Effector memory CD4-positive, alpha-beta T cell (primary cell): ENCODE results near the gene SCN9A.

Source experiments
- DNase-seq, 3 donors: peaks; one replicate each; pipeline ENCODE4 v3.0.0-alpha.2; 2020
- H3K27ac ChIP-seq: 2 replicates; pipeline ENCODE4 v1.7.0; 2013; ENCODE audit warnings: mild to moderate bottlenecking, low read length, moderate library complexity; ENCODE audit not compliant: insufficient read depth, poor library complexity, severe bottlenecking
- H3K27me3 ChIP-seq: replicated peaks from 2 replicates; pipeline ENCODE4 v1.7.0; 2013; ENCODE audit warnings: mild to moderate bottlenecking, low read length; ENCODE audit not compliant: insufficient read depth, control insufficient read depth, poor library complexity, severe bottlenecking
- H3K36me3 ChIP-seq: 2 replicates; pipeline ENCODE4 v1.7.0; 2013; ENCODE audit warnings: mild to moderate bottlenecking, low read length, moderate library complexity; ENCODE audit not compliant: control insufficient read depth, insufficient read depth
- H3K4me1 ChIP-seq: 2 replicates; pipeline ENCODE4 v1.7.0; 2013; ENCODE audit warnings: low read length, mild to moderate bottlenecking; ENCODE audit not compliant: control insufficient read depth, insufficient read depth, poor library complexity, severe bottlenecking
- H3K4me3 ChIP-seq: 2 replicates; pipeline ENCODE4 v1.7.0; 2013; ENCODE audit warnings: low read length, low read depth, mild to moderate bottlenecking; ENCODE audit not compliant: insufficient read depth, poor library complexity, severe bottlenecking
- H3K9me3 ChIP-seq: 2 replicates; pipeline ENCODE4 v1.7.0; 2013; ENCODE audit warnings: mild to moderate bottlenecking, low read length, moderate library complexity; ENCODE audit not compliant: control insufficient read depth

Gene SCN9A

DNA sequence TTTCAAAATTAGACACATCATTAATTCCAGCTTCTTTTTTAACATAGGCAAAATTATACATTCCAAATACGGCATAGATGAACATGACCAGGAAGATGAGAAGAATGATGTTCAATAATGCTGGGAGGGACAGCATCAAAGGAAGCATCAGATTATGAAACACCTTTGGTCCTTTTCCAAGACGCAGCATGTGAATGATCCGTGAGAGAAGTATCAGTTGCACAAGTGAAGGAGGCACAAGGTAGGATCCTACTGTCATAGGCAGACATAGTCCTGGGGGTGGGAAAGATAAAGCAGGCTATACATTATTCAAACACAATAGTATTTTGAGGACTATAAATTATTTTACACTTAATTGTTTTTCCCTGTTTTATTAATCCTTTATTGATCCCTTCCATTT is 30.6 kb upstream of the SCN9A start:
- DNase-seq: no peak
- no peaks in the 10 kb centered on the region for H3K27me3 ChIP-seq
- no peak overlapping the region for H3K4me3 ChIP-seq
- no peaks in the 10 kb centered on the region for H3K36me3 ChIP-seq
- H3K27ac ChIP-seq: no peak overlapping the region
- H3K4me1 ChIP-seq: no peaks in the 10 kb centered on the region
- no peaks in the 10 kb centered on the region for H3K9me3 ChIP-seq

DNA sequence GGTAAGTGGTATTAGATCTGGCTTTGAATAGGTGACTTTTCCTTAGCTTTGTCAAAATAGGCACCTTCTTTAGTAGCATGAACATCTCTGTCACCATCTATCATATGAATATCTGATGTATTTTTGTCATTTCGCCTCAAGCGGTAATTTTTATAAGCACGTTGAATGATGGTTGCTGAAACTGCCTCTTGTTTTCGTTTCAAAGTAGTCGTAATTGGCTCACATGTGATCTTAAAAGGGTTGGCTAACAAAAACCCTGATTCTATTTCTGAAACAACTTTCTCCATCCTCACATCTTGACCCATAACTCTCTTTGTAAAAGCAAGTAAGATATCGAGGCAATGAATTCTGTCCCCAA is 29.8 kb upstream of the SCN9A start:
- DNase-seq: no peak
- Histone ChIP-seq H3K9me3 (no peaks in the 10 kb centered on the region), H3K36me3 (no peaks in the 10 kb centered on the region), H3K4me3 (no peak overlapping the region), H3K4me1 (no peaks in the 10 kb centered on the region), H3K27me3 (no peaks in the 10 kb centered on the region), H3K27ac (no peak overlapping the region)

DNA sequence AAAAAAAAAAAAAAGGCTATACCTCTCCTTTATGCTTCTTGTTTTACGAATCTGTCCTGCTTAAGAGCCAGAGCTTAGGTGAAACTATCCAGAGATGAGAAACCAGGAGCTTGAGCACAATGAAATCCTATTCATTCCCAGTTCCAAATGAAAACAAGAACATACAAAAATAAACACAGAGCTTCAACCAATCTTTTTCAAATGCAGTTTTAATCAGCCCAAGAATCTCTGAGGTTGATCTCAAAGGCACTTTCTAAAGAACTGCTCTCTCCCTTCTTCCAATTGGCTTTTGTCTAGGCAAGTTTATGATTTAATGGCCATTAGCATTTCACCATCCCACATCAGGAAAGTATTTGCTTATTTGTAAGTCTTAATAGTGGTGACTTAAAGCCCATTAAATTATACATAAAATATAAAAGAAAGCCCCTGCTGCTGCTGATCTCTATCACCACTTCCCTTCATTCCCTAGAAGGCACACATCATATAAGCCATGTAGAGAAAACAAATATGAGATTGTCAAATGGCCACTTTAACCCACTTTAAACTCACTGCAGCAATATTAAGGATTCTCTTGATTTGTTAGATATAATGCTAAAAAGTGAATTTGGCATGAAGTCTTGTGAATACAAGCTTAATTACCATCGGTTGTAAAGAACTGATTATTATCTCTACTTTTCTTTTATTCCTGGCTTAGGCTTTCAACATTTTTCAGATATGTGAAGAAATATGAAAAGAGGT is 29.3 kb upstream of the SCN9A start:
- no peaks in the 10 kb centered on the region for H3K4me1 ChIP-seq
- no peaks in the 10 kb centered on the region for H3K36me3 ChIP-seq
- no peaks in the 10 kb centered on the region for H3K9me3 ChIP-seq
- no peak overlapping the region for H3K27ac ChIP-seq
- no peak for DNase-seq
- no peak overlapping the region for H3K4me3 ChIP-seq
- H3K27me3 ChIP-seq: no peaks in the 10 kb centered on the region

DNA sequence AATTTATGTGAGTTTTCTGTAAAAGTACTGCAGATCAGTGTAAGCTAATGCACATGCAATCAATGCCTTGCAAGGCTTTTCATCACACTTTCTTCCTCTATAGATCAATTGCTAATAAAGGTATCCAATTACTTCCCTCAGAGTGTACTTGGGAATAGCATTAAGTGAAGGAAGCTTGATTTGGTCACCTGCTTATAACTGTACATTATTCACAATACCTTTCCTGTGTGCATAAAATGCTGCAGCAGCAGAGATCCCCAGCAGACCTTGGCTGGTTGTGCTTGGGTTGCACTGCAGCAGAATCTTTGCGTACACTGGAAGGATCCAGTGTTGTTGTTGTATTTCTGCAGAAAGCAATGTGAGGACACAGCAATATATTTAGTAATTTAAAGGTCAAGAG is 18.5 kb upstream of the SCN9A start:
- Histone ChIP-seq H3K36me3 (no peaks in the 10 kb centered on the region), H3K9me3 (no peaks in the 10 kb centered on the region), H3K27me3 (no peaks in the 10 kb centered on the region), H3K4me1 (no peaks in the 10 kb centered on the region), H3K4me3 (no peak overlapping the region), H3K27ac (no peak overlapping the region)
- no peak for DNase-seq

DNA sequence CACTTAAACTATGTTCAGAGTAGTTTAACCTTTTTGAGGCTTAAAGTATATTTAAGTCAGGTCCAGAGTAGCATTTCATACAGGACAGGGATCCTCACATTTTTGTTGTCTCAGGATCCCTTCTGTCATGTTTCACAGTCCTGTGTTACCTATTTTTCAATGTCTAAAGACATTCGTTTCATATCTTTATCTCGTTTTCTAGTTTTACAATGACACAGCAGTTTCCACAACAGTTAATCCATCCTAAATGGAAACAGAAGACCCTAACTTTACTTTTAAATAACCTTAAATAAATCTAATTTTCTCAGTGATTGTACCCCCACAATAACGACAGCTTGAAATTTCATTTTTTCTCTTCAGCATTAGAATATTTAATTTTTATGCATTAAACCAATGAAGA is 17.3 kb upstream of the SCN9A start:
- no peak overlapping the region for H3K4me3 ChIP-seq
- no peaks in the 10 kb centered on the region for H3K27me3 ChIP-seq
- no peaks in the 10 kb centered on the region for H3K9me3 ChIP-seq
- no peaks in the 10 kb centered on the region for H3K4me1 ChIP-seq
- H3K36me3 ChIP-seq: no peaks in the 10 kb centered on the region
- no peak overlapping the region for H3K27ac ChIP-seq
- DNase-seq: no peak

DNA sequence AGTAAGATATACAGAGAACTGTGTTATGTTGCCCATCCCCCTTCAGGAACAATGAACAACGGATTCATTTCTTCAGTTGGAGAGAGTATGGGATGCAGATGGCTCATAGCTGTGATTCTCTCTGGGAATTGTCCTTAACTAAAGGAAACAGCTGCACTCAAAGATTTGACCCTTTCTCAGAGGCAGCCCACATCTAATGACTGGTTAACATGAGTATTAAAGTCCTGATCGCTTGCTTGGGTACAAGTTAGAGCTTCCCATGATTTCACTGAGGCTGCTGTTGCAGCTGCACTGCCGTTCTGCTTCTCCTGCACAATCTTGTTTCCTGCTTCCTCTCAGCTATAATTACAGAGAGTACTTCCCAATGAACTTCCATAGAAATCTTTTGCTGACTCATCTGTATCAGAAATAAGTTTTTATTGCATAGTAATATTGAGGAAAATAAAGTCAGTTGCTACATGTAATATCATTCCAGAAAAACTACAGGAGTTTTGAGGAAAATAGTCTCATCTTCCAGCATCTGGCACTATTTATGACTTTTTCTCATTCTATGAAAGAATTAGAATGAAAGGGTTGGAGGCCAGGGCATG is 12.8 kb upstream of the SCN9A start:
- no peaks in the 10 kb centered on the region for H3K4me1 ChIP-seq
- DNase-seq: no peak
- H3K4me3 ChIP-seq: no peak overlapping the region

DNA sequence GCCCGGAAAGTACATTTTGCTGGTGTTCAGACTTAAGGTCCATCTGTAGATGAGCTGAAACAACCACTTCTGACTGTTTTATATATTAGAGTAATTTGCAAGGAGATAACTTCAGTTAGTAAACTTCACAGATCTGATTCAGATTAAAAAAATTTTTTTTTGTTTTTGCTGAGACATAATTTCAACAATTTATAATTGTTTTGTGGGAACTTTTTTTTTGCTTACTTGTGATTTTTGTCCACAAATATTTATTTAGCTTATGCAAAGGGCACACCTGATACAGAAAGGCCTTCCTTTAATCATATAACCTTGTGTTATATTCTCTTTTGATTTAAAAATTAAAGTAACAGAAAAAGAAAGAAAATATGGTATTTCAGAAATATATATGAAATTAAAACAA is 9.6 kb upstream of the SCN9A start:
- no peaks in the 10 kb centered on the region for H3K27me3 ChIP-seq
- H3K4me3 ChIP-seq: no peak overlapping the region
- no peaks in the 10 kb centered on the region for H3K9me3 ChIP-seq
- H3K36me3 ChIP-seq: no peaks in the 10 kb centered on the region
- no peak for DNase-seq
- no peak overlapping the region for H3K27ac ChIP-seq
- no peaks in the 10 kb centered on the region for H3K4me1 ChIP-seq

More for the DNA sequence above, 12.8 kb upstream of the SCN9A start:
- Histone ChIP-seq H3K27ac (no peak overlapping the region), H3K27me3 (no peaks in the 10 kb centered on the region), H3K36me3 (no peaks in the 10 kb centered on the region), H3K9me3 (no peaks in the 10 kb centered on the region)

DNA sequence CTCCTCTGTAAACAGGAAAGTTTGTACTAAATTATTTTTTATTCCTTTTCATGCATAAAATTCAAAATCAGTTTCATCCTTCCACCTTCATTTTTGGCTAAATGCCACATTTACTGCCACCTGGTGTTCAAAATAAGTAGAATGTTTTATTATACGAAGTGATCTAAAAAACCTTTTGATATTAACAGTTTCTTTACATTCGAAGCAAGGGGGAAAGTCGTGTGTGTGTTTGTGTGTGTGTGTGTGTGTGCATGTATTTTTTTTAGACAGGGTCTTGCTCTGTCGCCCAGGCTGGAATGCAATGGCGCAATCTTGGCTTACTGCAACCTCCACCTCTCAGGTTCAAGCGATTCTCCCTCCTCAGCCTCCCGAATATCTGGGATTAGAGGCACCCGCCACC is 9.0 kb upstream of the SCN9A start:
- Histone ChIP-seq H3K27ac (no peak overlapping the region), H3K27me3 (no peaks in the 10 kb centered on the region), H3K9me3 (no peaks in the 10 kb centered on the region), H3K4me3 (no peak overlapping the region), H3K36me3 (no peaks in the 10 kb centered on the region), H3K4me1 (no peaks in the 10 kb centered on the region)
- DNase-seq: no peak

DNA sequence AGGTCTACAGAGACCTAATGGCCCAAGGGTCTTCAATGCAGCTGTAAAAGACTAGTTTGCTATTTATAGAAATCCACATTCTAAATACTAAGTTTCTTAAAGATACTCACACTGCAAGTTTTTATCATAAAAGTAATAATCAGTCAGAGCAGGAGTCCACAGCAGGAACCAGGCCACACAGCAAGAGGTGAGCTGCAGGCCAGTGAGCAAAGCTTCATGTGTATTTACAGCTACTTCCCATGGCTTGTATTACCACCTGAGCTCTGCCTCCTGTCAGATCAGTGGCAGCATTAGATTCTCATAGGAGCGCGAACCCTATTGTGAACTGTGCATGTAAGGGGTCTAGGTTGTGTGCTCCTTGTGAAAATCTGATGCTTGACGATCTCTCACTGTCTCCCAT is 6.7 kb upstream of the SCN9A start:
- Histone ChIP-seq H3K36me3 (no peaks in the 10 kb centered on the region), H3K27ac (no peak overlapping the region), H3K4me1 (no peaks in the 10 kb centered on the region), H3K27me3 (no peaks in the 10 kb centered on the region), H3K9me3 (no peaks in the 10 kb centered on the region), H3K4me3 (no peak overlapping the region)
- no peak for DNase-seq

DNA sequence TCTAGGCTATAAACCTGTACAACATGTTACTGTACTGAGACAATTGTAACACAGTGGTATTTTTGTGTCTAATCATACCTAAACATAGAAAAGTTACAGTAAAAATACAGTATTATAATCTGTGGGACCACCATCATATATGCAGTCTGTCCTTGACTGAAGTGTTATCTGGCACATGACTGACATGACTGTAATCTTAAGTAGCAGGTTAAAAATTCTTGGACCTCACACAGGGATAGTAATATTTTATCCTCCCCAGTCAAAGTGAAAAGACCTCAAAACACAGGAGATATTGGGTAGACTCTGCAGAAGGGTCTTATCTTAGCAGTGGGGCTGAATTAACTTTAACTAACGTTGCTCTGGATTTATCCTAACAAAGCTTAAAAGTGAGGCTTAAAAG is 4.9 kb upstream of the SCN9A start:
- H3K9me3 ChIP-seq: no peaks in the 10 kb centered on the region
- no peaks in the 10 kb centered on the region for H3K27me3 ChIP-seq
- H3K36me3 ChIP-seq: no peaks in the 10 kb centered on the region
- no peak for DNase-seq
- no peak overlapping the region for H3K4me3 ChIP-seq
- H3K27ac ChIP-seq: no peak overlapping the region
- H3K4me1 ChIP-seq: no peaks in the 10 kb centered on the region
